Measurements from ENCODE around the gene PRR3. TPM values are rescaled to one million over a fixed set of nuclear protein-coding genes. Genes with fewer than 3 reads are reported as not detected.

PRR3 gene
- total and polyA plus RNA-seq, 2 of the 4 experiments (the other 2 are of a cell fraction): 7.2 to 17.3 TPM

DNA sequence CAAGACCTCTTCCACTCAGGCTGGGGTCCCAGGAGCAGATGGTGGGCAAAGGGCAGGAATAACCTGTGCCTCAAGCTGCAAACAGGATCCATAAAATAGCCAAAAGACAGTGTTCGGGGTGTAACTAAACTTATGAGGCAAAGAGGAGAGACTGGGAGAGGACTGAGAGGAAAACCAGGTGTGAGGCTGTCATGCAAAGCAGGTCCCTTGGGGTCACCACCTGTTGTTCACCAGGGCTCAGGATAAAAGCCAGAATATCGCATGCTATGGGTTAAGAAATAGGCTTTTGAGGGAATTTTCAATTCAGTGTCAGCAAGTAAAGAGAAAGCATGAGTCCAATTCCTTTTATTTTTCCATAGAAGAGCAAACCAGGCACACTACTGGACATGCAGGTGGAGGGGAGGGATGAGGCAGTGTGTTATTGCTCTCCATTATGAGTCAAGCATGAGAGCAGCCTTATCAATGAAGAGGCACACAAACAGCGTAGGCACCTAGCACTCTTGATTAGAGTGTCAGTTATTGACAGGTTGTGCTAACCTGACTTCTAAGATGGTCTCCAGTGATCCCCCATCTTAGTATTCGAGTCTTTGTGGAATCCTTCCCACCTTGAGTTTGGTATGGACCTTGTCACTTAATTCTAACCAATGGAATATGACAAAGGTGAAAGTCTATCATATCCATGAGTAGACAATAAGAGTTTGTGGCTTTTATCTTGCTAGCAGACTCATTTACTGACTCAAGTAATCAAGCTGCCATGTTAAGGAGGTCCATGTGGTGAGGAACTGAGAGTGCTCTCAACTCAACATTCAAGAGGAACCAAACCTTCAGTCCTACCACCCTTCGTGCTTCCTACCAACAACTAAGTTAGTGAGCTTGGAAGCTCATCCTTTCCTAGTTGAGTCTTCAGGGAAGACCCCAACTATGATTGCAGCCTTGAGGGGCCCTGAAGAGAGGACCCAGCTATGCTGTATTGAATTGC is 49.0 kb upstream of the PRR3 start:
- no peaks in the 10 kb centered on the region for H3K36me3 ChIP-seq (ENCODE audit: control insufficient read depth, insufficient read depth, low read length)
- no peaks in the 10 kb centered on the region for H3K9me1 ChIP-seq (ENCODE audit: insufficient read depth, low read length)
- no TSS peak for BruUV-seq (replicated peaks)
- no peak overlapping the region for H3K14ac ChIP-seq (replicated peaks; ENCODE audit: low read depth, low read length)
- POLR2A ChIA-PET (ENCODE audit: unreplicated experiment): interaction anchor here (1.0 kb wide), 1 partner anchor 104 kb away, joined by 4 read pairs; no protein-coding TSS in a partner anchor
- no peak overlapping the region for H3K9ac ChIP-seq (ENCODE audit: low read depth, low read length)
- H2AK5ac ChIP-seq (ENCODE audit: low read depth, low read length): peak overlapping the region; percentile 79; the same call in 1 of the 2 replicates
- peak overlapping the region; percentile 54 to 55; a peak in 3 of 4 replicates for H4K8ac ChIP-seq (ENCODE audit: low read depth in 2 of 2, low read length in 2 of 2)
- no peaks in the 10 kb centered on the region; the same call in 1 of the 2 replicates for H3K4me1 ChIP-seq (ENCODE audit: control insufficient read depth, insufficient read depth, low read length)
- H2BK120ac ChIP-seq (ENCODE audit: low read depth, low read length): 0 out of 2 replicates have a peak overlapping the region, but pooled peaks have one; percentile 45
- dilution Hi-C loops (cut with HindIII; ENCODE audit: low sequenced_read_pairs, unreplicated experiment) (no loop called here), in situ Hi-C loops (cut with MboI; ENCODE audit: low sequenced_read_pairs) (no loop called here), intact Hi-C loops (cut with micrococcal nuclease) (no loop called here)
- peak overlapping the region; percentile 50; the same call in 1 of the 2 replicates for H2BK20ac ChIP-seq (ENCODE audit: low read depth, low read length)
- H3K27ac ChIP-seq (ENCODE audit: insufficient read depth, low read length): no peak overlapping the region
- no peak overlapping the region for H3K4me3 ChIP-seq (ENCODE audit: insufficient read depth, low read depth, low read length)
- no peaks in the 10 kb centered on the region for H3K27me3 ChIP-seq (ENCODE audit: control insufficient read depth, insufficient read depth, low read length)
- WGBS, 2 experiments (ENCODE audit: extremely low coverage in 2 of 2, insufficient read length in 1 of 2): 80% methylated on average over 1 of the region's 5 CpGs; no CpG with 5 or more reads in 1 of the 2 experiments
- H3K9me3 ChIP-seq (ENCODE audit: control insufficient read depth, insufficient read depth, low read length): no peaks in the 10 kb centered on the region
- CTCF ChIA-PET: no interaction called here
- H4K20me1 ChIP-seq (ENCODE audit: insufficient read depth, low read length): no peaks in the 10 kb centered on the region
- H2BK5ac ChIP-seq (ENCODE audit: low read depth, low read length, poor library complexity, severe bottlenecking): no peak overlapping the region
- no peak overlapping the region for H4K91ac ChIP-seq (ENCODE audit: insufficient read depth, low read depth, low read length)
- no peak overlapping the region for H3K18ac ChIP-seq (ENCODE audit: low read depth, low read length)
- no peak overlapping the region; the same call in 2 of the 3 replicates for H2BK15ac ChIP-seq (ENCODE audit: low read depth, low read length)
- no peak overlapping the region for H2AFZ ChIP-seq (replicated peaks; ENCODE audit: low read length, poor library complexity)
- no peak overlapping the region for H2AK9ac ChIP-seq (replicated peaks; ENCODE audit: low read depth, low read length, poor library complexity)
- no peaks in the 10 kb centered on the region for H3K79me1 ChIP-seq (ENCODE audit: low read depth in 1 of 2, low read length in 2 of 2)
- H4K5ac ChIP-seq (ENCODE audit: low read depth, low read length): no peak overlapping the region
- no peak overlapping the region for H3K23ac ChIP-seq (ENCODE audit: low read depth, low read length)
- no peak for ATAC-seq (ENCODE audit: low read depth)
- peak overlapping the region; percentile 48; the same call in 1 of the 2 replicates for H3K4ac ChIP-seq (ENCODE audit: low read depth, low read length)
- no peak for DNase-seq
- no peak overlapping the region for H3K4me2 ChIP-seq (ENCODE audit: low read depth, low read length)
- H3K56ac ChIP-seq (ENCODE audit: extremely low read depth, insufficient read depth, low read length): no peak overlapping the region
- TF ChIP-seq MAZ (IDR thresholded peaks at IDR 0.05; ENCODE audit: borderline replicate concordance, low read depth, low read length) (no peak), NFE2L2 (IDR thresholded peaks at IDR 0.05; ENCODE audit: low read depth, low read length) (no peak), RAD21 (IDR thresholded peaks at IDR 0.05; ENCODE audit: low read length) (no peak), RCOR1 (IDR thresholded peaks at IDR 0.05; ENCODE audit: insufficient replicate concordance, low read length) (no peak), POLR2A (IDR thresholded peaks at IDR 0.05; ENCODE audit: low read depth, low read length) (no peak), FOS (IDR thresholded peaks at IDR 0.05; ENCODE audit: low read depth, low read length) (no peak), BHLHE40 (IDR thresholded peaks at IDR 0.05; ENCODE audit: low read depth, low read length) (no peak), MXI1 (IDR thresholded peaks at IDR 0.05; ENCODE audit: borderline replicate concordance, low read depth, low read length) (no peak), MAFK (IDR thresholded peaks at IDR 0.05; ENCODE audit: low read depth, low read length) (no peak), SMC3 (IDR thresholded peaks at IDR 0.05; ENCODE audit: low read depth, low read length) (no peak), RFX5 (IDR thresholded peaks at IDR 0.05; ENCODE audit: low read depth, low read length) (no peak), CEBPB (IDR thresholded peaks at IDR 0.05; ENCODE audit: low read depth, low read length) (no peak)
- TF ChIP-seq, protein P1, sequence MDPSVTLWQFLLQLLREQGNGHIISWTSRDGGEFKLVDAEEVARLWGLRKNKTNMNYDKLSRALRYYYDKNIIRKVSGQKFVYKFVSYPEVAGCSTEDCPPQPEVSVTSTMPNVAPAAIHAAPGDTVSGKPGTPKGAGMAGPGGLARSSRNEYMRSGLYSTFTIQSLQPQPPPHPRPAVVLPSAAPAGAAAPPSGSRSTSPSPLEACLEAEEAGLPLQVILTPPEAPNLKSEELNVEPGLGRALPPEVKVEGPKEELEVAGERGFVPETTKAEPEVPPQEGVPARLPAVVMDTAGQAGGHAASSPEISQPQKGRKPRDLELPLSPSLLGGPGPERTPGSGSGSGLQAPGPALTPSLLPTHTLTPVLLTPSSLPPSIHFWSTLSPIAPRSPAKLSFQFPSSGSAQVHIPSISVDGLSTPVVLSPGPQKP (IDR thresholded peaks at IDR 0.05; ENCODE audit: borderline replicate concordance, low read depth, low read length): no peak
- TF ChIP-seq, protein P2, sequence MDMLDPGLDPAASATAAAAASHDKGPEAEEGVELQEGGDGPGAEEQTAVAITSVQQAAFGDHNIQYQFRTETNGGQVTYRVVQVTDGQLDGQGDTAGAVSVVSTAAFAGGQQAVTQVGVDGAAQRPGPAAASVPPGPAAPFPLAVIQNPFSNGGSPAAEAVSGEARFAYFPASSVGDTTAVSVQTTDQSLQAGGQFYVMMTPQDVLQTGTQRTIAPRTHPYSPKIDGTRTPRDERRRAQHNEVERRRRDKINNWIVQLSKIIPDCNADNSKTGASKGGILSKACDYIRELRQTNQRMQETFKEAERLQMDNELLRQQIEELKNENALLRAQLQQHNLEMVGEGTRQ (IDR thresholded peaks at IDR 0.05; ENCODE audit: low read depth, low read length): no peak
